NB4 (cell line): ENCODE data around the gene GAL3ST2.
"Not testable (repeated sequence)": the region's sequence is repeated elsewhere in the genome, so short reads cannot be mapped to it uniquely, and the experiment has no call there.

Experiments used
- DNase-seq: peaks from one replicate; pipeline ENCODE4 v3.0.0; 2010; ENCODE audit warnings: low read depth
- H3K4me3 ChIP-seq: one replicate; pipeline ENCODE4 v1.5.1; 2011; ENCODE audit warnings: mild to moderate bottlenecking, low read depth, low read length, moderate library complexity
- CTCF ChIP-seq: IDR thresholded peaks from one replicate; pipeline ENCODE4 v1.5.1; 2012; ENCODE audit warnings: low read depth, low read length
- MYC ChIP-seq: IDR thresholded peaks from 2 replicates; pipeline ENCODE4 v1.6.1; 2011; ENCODE audit warnings: low read depth, low read length
- POLR2A ChIP-seq: IDR thresholded peaks from 2 replicates; pipeline ENCODE4 v1.6.1; 2011; ENCODE audit warnings: mild to moderate bottlenecking; ENCODE audit not compliant: insufficient read length; ENCODE audit errors: extremely low read depth
- TF ChIP-seq, protein P1 (sequence below): IDR thresholded peaks from 2 replicates; pipeline ENCODE4 v1.6.1; 2011; ENCODE audit warnings: low read depth, low read length

Gene GAL3ST2

GRCh38 chr2:241776336-241777169 lies at the start of gene GAL3ST2:
Gene GAL3ST2 (plus strand): TSS chr2:241776822. CDS start chr2:241776956, 134 bp downstream.
- no peak for DNase-seq
- TF ChIP-seq POLR2A: no peak
- no peak for TF ChIP-seq MYC
- no peak within 1 kb of the TSS for H3K4me3 ChIP-seq

DNA sequence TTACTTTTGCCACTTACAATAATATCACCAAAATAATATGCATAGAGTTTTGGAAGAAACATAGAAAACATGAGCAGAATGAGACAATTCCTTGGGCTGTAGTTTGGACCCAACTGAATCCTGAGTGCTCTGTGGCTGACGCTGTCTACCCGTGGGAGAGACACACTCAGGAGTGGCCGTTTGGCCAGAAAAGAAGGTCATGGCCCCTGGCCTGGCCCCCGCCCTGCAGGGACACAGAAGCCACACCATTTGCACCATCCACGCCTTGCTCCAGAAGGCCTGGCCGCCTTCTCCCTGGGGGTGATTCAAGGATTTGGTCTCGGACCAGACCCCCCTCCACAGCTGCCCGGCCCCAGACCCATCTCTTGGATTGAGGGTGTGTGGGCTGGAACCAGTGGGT lies 48.6 kb upstream of the GAL3ST2 start:
- TF ChIP-seq, protein P1, sequence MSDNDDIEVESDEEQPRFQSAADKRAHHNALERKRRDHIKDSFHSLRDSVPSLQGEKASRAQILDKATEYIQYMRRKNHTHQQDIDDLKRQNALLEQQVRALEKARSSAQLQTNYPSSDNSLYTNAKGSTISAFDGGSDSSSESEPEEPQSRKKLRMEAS: no peak
- TF ChIP-seq CTCF (no peak), MYC (no peak), POLR2A (no peak)
- DNase-seq: no peak
- H3K4me3 ChIP-seq: no peak overlapping the region

DNA sequence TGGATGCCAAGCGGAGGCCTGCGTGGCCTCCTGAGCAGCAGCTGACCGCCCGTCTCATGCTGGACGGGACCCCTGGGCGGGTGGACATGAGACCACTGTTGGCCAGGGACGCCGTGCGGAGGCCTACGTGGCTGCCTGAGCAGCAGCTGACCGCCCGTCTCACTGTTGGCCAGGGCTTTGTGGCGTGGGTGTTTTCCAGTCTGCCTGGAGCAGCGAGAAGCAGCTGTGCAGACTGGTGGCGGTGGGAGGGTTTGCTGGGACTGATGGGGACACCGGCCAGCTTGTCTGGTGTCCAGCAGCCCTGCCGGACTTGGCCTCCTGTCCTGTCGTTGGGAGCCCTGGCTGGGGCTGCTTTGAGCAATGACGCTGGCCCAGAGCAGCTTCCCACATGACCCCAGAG lies 48.0 kb upstream of the GAL3ST2 start:
- H3K4me3 ChIP-seq: no peak overlapping the region

GRCh38 chr2:241729868-241730267 lies 46.8 kb upstream of the GAL3ST2 start:
- H3K4me3 ChIP-seq: no peak overlapping the region
- no peak for TF ChIP-seq CTCF
- no peak for TF ChIP-seq POLR2A
- no peak for DNase-seq

More for the DNA sequence above, 48.0 kb upstream of the GAL3ST2 start:
- TF ChIP-seq CTCF (no peak), MYC (no peak), POLR2A (no peak)
- TF ChIP-seq, protein P1: no peak
- no peak for DNase-seq

DNA sequence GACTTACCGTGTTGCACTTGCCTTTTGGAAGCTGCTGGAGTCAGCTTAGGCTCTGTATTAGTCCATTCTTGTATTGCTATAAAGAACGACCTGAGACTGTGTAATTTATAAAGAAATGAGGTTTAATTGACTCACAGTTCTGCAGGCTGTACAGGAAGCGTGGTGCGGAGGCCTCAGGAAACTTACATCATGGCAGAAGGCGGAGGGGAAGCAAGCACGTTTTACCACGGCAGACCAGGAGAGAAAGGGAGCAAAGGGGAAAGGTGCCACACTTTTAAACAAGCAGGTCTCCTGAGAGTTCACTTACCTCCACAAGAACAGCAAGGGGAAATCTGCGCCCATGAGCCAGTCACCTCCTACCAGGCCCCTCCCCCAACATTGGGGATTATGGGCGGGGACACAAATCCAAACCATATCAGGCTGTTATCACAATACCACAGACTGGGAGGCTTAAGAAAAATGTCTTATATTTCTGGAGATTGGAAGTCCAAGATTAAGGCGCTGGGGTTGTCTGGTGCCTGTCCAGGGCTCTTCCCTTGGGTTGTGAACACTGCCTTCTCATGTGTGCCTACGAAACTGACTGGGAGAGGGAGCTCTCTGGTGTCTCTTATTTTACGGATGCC lies 45.8 kb upstream of the GAL3ST2 start:
- H3K4me3 ChIP-seq: no peak overlapping the region
- peak; percentile 75 for DNase-seq
- TF ChIP-seq MYC (peak; percentile 44), POLR2A (no peak)

GRCh38 chr2:241732513-241733186 lies 44.0 kb upstream of the GAL3ST2 start:
- DNase-seq: peak; percentile 93

More at GRCh38 chr2:241732513-241733186, 44.0 kb upstream of the GAL3ST2 start:
- peak; percentile 28 for TF ChIP-seq CTCF
- H3K4me3 ChIP-seq: not testable (repeated sequence)
